IPS-15b (cell line): ENCODE results near the gene ZBTB4.

Experiments
- H3K27me3 ChIP-seq: one replicate; pipeline ENCODE4 v1.6.1; 2013; ENCODE audit warnings: low read length; ENCODE audit not compliant: control insufficient read depth, insufficient read depth
- H3K36me3 ChIP-seq: one replicate; pipeline ENCODE4 v1.6.1; 2013; ENCODE audit warnings: low read length; ENCODE audit not compliant: control insufficient read depth, insufficient read depth
- H3K4me1 ChIP-seq: one replicate; pipeline ENCODE4 v1.6.1; 2013; ENCODE audit warnings: mild to moderate bottlenecking, low read length; ENCODE audit not compliant: control insufficient read depth, insufficient read depth
- H3K4me3 ChIP-seq: one replicate; pipeline ENCODE4 v1.5.1; 2013; ENCODE audit warnings: low read depth, low read length
- H3K9ac ChIP-seq: one replicate; pipeline ENCODE4 v1.6.1; 2013; ENCODE audit warnings: low read depth, mild to moderate bottlenecking, low read length
- H3K9me3 ChIP-seq: one replicate; pipeline ENCODE4 v1.6.1; 2013; ENCODE audit warnings: mild to moderate bottlenecking, low read length; ENCODE audit not compliant: control insufficient read depth, insufficient read depth

ZBTB4 gene, protein sequence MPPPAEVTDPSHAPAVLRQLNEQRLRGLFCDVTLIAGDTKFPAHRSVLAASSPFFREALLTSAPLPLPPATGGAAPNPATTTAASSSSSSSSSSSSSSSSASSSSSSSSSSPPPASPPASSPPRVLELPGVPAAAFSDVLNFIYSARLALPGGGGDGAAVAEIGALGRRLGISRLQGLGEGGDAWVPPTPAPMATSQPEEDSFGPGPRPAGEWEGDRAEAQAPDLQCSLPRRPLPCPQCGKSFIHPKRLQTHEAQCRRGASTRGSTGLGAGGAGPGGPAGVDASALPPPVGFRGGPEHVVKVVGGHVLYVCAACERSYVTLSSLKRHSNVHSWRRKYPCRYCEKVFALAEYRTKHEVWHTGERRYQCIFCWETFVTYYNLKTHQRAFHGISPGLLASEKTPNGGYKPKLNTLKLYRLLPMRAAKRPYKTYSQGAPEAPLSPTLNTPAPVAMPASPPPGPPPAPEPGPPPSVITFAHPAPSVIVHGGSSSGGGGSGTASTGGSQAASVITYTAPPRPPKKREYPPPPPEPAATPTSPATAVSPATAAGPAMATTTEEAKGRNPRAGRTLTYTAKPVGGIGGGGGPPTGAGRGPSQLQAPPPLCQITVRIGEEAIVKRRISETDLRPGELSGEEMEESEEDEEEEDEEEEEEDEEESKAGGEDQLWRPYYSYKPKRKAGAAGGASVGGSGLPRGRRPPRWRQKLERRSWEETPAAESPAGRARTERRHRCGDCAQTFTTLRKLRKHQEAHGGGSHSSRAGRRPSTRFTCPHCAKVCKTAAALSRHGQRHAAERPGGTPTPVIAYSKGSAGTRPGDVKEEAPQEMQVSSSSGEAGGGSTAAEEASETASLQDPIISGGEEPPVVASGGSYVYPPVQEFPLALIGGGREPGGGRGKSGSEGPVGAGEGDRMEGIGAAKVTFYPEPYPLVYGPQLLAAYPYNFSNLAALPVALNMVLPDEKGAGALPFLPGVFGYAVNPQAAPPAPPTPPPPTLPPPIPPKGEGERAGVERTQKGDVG

DNA sequence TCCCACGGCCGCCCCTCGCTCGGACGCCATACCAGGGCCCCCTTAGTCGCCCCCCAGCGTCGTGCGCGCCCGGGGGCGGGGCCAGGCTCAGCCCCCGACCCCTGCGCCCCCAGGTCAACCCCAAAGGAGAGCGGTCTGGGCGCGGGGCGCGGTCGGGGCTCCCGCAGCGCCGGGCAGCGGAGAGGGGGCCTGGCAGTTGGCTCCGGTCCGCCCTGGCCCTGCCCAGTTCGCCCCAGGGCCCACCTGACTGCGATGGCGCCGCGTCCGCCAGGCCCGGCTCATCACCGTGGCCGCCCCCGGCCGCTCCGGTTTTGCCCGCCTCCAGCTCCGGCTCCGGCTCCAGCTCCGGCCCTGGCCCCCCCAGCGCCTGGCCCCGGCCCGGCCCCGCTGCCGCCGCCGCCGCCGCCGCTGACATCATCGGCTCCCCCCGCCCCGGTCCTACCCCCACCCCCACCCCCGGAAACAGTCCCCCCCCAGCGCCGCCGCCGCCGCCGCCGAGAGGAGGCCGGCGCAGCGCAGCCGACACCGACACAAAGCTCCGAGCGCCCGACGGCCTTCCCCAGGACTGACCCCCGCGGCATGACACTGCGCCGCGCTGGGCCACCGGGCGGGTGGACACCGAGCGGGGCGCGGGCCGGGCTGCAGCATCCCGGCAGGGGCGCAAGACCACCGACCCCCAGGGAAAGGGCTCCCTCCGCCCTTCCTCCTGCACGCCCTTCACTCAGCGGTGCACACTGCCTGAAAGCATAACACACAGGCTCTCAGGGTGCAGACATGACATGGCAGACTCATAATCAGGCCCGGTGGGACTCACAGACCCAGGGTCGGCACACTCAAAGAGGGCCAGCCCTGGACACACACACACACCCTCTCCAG, at the start of gene ZBTB4:
Gene ZBTB4 (minus strand): TSS at position 419 of the 876 bp plus-strand sequence. CDS start 12,830 bp downstream, outside the sequence.
- Histone ChIP-seq H3K9ac (peak within 1 kb of the TSS; percentile 47), H3K27me3 (no peaks in the 10 kb centered on the region), H3K4me1 (peaks cover 13% of the 10 kb centered on the region), H3K4me3 (peak within 1 kb of the TSS; percentile 63), H3K9me3 (no peaks in the 10 kb centered on the region), H3K36me3 (no peaks in the 10 kb centered on the region)

DNA sequence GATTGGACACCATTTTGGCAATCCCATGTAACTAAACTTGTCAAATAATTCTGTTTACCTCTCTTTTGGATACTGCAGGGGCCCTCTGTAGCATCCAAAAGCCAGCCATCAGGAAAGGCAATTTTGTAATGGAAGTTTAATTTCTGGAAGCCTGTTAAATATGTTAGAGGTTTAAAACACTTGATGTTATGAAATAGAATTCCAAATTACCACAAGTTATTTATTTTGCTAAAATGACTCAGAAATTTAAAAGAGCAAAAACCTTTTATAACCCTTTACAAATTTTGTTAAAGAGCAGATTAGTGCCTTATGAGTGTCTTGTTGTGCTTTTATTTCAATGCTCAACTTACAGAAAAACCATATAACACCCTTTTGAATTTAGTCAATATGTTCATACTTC, 49.4 kb upstream of the ZBTB4 start:
- no peaks in the 10 kb centered on the region for H3K4me1 ChIP-seq
- no peaks in the 10 kb centered on the region for H3K9me3 ChIP-seq
- no peak overlapping the region for H3K9ac ChIP-seq
- no peak overlapping the region for H3K4me3 ChIP-seq
- H3K36me3 ChIP-seq: no peaks in the 10 kb centered on the region
- H3K27me3 ChIP-seq: no peaks in the 10 kb centered on the region

DNA sequence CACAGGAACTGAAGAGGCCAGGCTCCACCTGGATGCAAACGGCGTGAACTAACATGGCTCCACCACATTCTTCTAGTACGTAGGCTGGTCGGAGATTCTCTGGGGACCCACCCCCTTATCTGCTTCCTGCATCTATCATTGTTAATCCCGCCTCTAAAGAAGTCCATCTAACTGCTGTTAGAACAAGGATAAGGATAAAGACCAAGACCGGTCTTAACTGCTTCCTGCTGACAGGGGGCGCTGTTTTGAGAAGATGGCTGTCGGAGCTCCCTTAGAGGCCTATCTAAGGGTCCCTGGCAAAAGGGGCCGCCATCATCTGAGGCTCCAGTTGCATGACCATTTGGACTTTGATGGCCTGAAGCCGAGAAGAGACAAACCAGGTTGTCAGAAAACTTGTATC, 43.6 kb upstream of the ZBTB4 start:
- no peak overlapping the region for H3K9ac ChIP-seq
- H3K4me3 ChIP-seq: peak overlapping the region; percentile 4
- H3K36me3 ChIP-seq: no peaks in the 10 kb centered on the region
- no peaks in the 10 kb centered on the region for H3K9me3 ChIP-seq
- no peaks in the 10 kb centered on the region for H3K4me1 ChIP-seq
- H3K27me3 ChIP-seq: no peaks in the 10 kb centered on the region

DNA sequence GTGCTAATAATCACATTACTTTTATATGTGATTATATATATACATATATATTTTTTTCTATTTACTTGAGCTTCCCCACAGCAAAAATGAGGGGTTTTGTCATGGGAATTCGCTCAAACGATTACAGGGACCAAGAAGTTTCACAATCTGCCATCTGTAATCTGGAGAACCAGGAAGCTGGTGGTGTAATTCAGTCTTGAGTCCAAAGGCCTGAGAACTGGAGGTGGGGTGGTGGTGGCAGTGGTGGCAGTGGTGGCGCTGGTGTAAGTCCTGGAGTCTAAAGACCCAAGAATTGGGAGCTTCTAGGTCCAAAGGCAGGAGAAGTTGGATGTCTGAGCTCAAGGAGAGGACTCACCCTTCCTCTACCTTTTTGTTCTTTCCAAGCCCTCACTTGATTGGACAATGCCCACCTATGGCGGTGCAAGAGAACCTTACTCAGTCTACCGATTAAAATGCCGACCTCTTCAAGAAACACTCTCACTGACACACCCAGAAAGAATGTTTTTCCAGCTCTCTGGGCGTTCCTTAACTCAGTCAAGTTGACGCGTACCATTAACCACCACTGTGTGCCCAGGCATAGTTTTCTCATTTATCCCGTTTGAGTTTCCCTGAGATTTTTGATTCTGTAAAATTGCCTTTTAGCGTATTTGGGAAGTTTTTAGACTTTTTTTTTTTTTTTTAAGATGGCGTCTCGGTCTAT, 36.6 kb upstream of the ZBTB4 start:
- Histone ChIP-seq H3K36me3 (peaks cover 30% of the 10 kb centered on the region), H3K27me3 (no peaks in the 10 kb centered on the region), H3K4me1 (no peaks in the 10 kb centered on the region), H3K9ac (no peak overlapping the region), H3K4me3 (no peak overlapping the region), H3K9me3 (no peaks in the 10 kb centered on the region)

DNA sequence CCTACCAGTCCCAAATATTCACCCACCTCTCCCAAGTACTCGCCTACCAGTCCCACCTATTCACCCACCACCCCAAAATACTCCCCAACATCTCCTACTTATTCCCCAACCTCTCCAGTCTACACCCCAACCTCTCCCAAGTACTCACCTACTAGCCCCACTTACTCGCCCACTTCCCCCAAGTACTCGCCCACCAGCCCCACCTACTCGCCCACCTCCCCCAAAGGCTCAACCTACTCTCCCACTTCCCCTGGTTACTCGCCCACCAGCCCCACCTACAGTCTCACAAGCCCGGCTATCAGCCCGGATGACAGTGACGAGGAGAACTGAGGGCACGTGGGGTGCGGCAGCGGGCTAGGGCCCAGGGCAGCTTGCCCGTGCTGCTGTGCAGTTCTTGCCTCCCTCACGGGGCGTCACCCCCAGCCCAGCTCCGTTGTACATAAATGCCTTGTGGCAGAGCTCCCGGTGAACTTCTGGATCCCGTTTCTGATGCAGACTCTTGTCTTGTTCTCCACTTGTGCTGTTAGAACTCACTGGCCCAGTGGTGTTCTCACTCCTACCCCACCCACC, 34.5 kb upstream of the ZBTB4 start:
- Histone ChIP-seq H3K9me3 (no peaks in the 10 kb centered on the region), H3K36me3 (peaks cover 44% of the 10 kb centered on the region), H3K4me1 (no peaks in the 10 kb centered on the region), H3K4me3 (no peak overlapping the region), H3K27me3 (no peaks in the 10 kb centered on the region), H3K9ac (no peak overlapping the region)

DNA sequence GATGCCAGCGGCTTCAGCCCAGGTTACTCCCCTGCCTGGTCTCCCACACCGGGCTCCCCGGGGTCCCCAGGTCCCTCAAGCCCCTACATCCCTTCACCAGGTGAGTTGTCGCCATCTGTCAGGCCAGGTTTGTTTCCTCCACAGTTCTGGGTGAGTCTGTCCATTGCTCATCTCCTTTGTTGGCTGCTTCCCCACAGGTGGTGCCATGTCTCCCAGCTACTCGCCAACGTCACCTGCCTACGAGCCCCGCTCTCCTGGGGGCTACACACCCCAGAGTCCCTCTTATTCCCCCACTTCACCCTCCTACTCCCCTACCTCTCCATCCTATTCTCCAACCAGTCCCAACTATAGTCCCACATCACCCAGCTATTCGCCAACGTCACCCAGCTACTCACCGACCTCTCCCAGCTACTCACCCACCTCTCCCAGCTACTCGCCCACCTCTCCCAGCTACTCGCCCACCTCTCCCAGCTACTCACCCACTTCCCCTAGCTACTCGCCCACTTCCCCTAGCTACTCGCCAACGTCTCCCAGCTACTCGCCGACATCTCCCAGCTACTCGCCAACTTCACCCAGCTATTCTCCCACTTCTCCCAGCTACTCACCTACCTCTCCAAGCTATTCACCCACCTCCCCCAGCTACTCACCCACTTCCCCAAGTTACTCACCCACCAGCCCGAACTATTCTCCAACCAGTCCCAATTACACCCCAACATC, 33.6 kb upstream of the ZBTB4 start:
- Histone ChIP-seq H3K27me3 (no peaks in the 10 kb centered on the region), H3K9ac (no peak overlapping the region), H3K4me3 (no peak overlapping the region), H3K9me3 (no peaks in the 10 kb centered on the region), H3K36me3 (peaks cover 50% of the 10 kb centered on the region), H3K4me1 (no peaks in the 10 kb centered on the region)

DNA sequence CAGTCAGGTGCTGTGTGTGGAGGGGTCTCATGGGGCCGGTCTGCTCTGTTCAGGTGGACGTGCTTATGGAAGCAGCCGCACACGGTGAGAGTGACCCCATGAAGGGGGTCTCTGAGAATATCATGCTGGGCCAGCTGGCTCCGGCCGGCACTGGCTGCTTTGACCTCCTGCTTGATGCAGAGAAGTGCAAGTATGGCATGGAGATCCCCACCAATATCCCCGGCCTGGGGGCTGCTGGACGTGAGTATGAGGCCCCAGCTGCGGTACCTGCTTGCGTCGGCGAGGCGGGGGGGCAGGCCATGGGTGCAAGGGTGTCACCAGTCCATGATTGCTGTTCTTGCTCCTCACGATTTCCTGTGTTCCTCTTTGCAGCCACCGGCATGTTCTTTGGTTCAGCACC, 32.7 kb upstream of the ZBTB4 start:
- H3K27me3 ChIP-seq: no peaks in the 10 kb centered on the region
- peaks cover 52% of the 10 kb centered on the region for H3K36me3 ChIP-seq
- no peak overlapping the region for H3K4me3 ChIP-seq

DNA sequence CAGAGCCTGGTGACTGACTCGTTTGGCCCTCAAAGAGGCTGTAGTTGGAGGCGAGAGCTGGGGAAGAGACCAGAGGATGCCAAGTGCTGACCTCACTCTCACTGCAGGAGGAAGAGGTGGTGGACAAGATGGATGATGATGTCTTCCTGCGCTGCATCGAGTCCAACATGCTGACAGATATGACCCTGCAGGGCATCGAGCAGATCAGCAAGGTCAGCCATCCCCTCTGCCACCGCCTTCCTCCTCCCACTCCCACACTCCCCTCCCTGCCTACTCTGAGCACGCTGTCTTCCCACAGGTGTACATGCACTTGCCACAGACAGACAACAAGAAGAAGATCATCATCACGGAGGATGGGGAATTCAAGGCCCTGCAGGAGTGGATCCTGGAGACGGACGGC, 31.7 kb upstream of the ZBTB4 start:
- no peak overlapping the region for H3K9ac ChIP-seq
- H3K27me3 ChIP-seq: no peaks in the 10 kb centered on the region
- peaks cover 59% of the 10 kb centered on the region for H3K36me3 ChIP-seq

More for the DNA sequence above, 32.7 kb upstream of the ZBTB4 start:
- Histone ChIP-seq H3K9ac (no peak overlapping the region), H3K4me1 (no peaks in the 10 kb centered on the region), H3K9me3 (no peaks in the 10 kb centered on the region)

DNA sequence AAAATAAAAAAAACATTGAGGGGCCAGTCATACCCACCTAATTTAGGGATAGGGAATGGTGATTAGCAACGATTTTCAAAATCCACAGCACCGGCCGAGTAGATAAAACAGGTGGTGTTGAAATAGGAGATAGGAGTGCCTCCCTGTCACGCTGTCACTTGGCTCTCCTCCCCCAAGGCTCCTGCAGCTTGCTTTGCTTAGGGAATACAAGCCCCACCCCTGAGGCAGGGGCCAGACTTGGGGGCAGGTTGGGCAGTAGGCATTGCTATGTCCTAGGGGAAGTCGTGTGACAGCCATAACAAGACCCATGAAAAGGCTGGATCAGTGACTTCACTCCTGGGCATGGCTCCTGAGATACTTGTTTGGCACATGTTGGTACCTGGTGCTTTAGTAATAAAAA, 30.5 kb upstream of the ZBTB4 start:
- no peaks in the 10 kb centered on the region for H3K27me3 ChIP-seq
- no peak overlapping the region for H3K4me3 ChIP-seq
- no peak overlapping the region for H3K9ac ChIP-seq
- no peaks in the 10 kb centered on the region for H3K9me3 ChIP-seq
- H3K36me3 ChIP-seq: peaks cover 59% of the 10 kb centered on the region
- no peaks in the 10 kb centered on the region for H3K4me1 ChIP-seq

More for the DNA sequence above, 31.7 kb upstream of the ZBTB4 start:
- Histone ChIP-seq H3K4me1 (no peaks in the 10 kb centered on the region), H3K4me3 (no peak overlapping the region), H3K9me3 (no peaks in the 10 kb centered on the region)

DNA sequence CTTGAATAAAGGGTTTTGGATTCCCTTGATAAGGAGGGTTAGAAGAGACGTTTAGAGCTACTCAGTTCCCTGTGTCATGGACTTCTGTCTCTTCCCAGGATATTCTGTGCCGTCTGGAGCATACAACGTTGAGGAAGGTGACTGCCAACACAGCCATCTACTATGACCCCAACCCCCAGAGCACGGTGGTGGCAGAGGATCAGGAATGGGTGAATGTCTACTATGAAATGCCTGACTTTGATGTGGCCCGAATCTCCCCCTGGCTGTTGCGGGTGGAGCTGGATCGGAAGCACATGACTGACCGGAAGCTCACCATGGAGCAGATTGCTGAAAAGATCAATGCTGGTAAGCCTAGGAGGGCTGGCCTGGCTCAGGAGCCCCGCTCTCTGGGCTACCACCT, 29.4 kb upstream of the ZBTB4 start:
- no peak overlapping the region for H3K4me3 ChIP-seq
- no peaks in the 10 kb centered on the region for H3K9me3 ChIP-seq
- peaks cover 61% of the 10 kb centered on the region for H3K36me3 ChIP-seq
- H3K4me1 ChIP-seq: no peaks in the 10 kb centered on the region
- H3K27me3 ChIP-seq: no peaks in the 10 kb centered on the region
- no peak overlapping the region for H3K9ac ChIP-seq
